A549 (cell line): Measurements from ENCODE around the gene TFCP2. TPM values are rescaled to one million over a fixed set of nuclear protein-coding genes. Genes with fewer than 3 reads are reported as not detected.

ENCODE experiments used
- ATAC-seq, 2 experiments: fragments of 200-7000 bp in 1 of 2; fragments of >200 bp in 1 of 2; cut with Nextera tagmentation in 1 of 2; cut with Tn5 transposase in 1 of 2; 3 replicates each; pipeline versions ENCODE4 v1.8.0 to v1.9.1; 2018 to 2020; ENCODE audit warnings: mild to moderate bottlenecking in 1 of 2, moderate library complexity in 1 of 2
- CTCF ChIA-PET: fragments of 300-600 bp; sonication (Branson Sonifier 250); formaldehyde crosslinking; extraction: SDS; loops from one replicate; lab custom pipeline; 2021; ENCODE audit warnings: antibody characterized with exemption, inconsistent platforms; lab: Yijun Ruan, JAX
- POLR2A ChIA-PET: fragments of 350-600 bp; formaldehyde crosslinking; extraction: SDS; loops from one replicate; lab custom pipeline; 2021; ENCODE audit warnings: antibody characterized with exemption, inconsistent platforms; lab: Yijun Ruan, JAX
- DNase-seq, 2 experiments: peaks; one replicate each; pipeline versions ENCODE4 v3.0.0 to v3.0.0-alpha.2; 2011 to 2016; ENCODE audit warnings: low read depth in 1 of 2, low spot score in 1 of 2
- FAIRE-seq: peaks from 2 replicates; lab custom pipeline; 2011; peaks lifted over from hg19 to GRCh38; lab: Jason Lieb, UNC
- H3K27ac ChIP-seq, 2 experiments: fragments of >200 bp; sonication (Bioruptor Twin); formaldehyde crosslinking; 3 replicates each; pipeline ENCODE4 v1.5.1; 2016 to 2017
- H3K4me1 ChIP-seq: fragments of >200 bp; sonication (Bioruptor Twin); formaldehyde crosslinking; 3 replicates; pipeline ENCODE4 v1.6.1; 2016
- H3K4me2 ChIP-seq: fragments of >200 bp; sonication (Bioruptor Twin); formaldehyde crosslinking; 3 replicates; pipeline ENCODE4 v1.6.1; 2016
- H3K4me3 ChIP-seq: fragments of >200 bp; sonication (Bioruptor Twin); formaldehyde crosslinking; 3 replicates; pipeline ENCODE4 v1.5.1; 2016
- H3K9me3 ChIP-seq: fragments of >200 bp; sonication (Bioruptor Twin); formaldehyde crosslinking; 3 replicates; pipeline ENCODE4 v1.6.1; 2016
- BHLHE40 ChIP-seq: IDR thresholded peaks from 2 replicates; pipeline ENCODE4 v1.6.1; 2012; ENCODE audit warnings: low read depth, low read length, inconsistent platforms
- CHD4 ChIP-seq: fragments of 200-600 bp; sonication (generic); IDR thresholded peaks from 2 replicates; pipeline ENCODE4 v1.6.1; 2016; ENCODE audit warnings: antibody characterized with exemption, mild to moderate bottlenecking, borderline replicate concordance
- E2F6 ChIP-seq: IDR thresholded peaks from 2 replicates; pipeline ENCODE4 v1.6.1; 2012; ENCODE audit warnings: low read depth, borderline replicate concordance
- ELK1 ChIP-seq: fragments of 150-350 bp; IDR thresholded peaks from 2 replicates; pipeline ENCODE4 v1.6.1; 2014; ENCODE audit warnings: low read depth, mild to moderate bottlenecking, low read length
- EP300 ChIP-seq, 2 experiments: fragments of >200 bp; sonication (Bioruptor Twin); formaldehyde crosslinking; IDR thresholded peaks; 2 replicates in 1 of 2; 3 replicates in 1 of 2; pipeline ENCODE4 v1.6.1; 2016 to 2017
- FOSB ChIP-seq: fragments of 250-450 bp; sonication (Bioruptor Pico); IDR thresholded peaks from 2 replicates; pipeline ENCODE4 v1.5.0; 2020; ENCODE audit warnings: mild to moderate bottlenecking, moderate library complexity
- HDAC2 ChIP-seq: fragments of 200-600 bp; sonication (generic); IDR thresholded peaks from 2 replicates; pipeline ENCODE4 v1.6.1; 2016
- HMGXB4 ChIP-seq: fragments of 250-450 bp; sonication (Bioruptor Pico); IDR thresholded peaks from 2 replicates; pipeline ENCODE4 v1.5.0; 2021; ENCODE audit warnings: mild to moderate bottlenecking, moderate library complexity, borderline replicate concordance
- JUN ChIP-seq, 2 experiments: fragments of >200 bp; sonication (Bioruptor Twin); formaldehyde crosslinking; IDR thresholded peaks; 2 replicates in 1 of 2; 3 replicates in 1 of 2; pipeline ENCODE4 v1.6.1; 2016 to 2017
- MAFK ChIP-seq: fragments of 450-650 bp; IDR thresholded peaks from 2 replicates; pipeline ENCODE4 v1.6.1; 2014; ENCODE audit not compliant: partially characterized antibody
- NPAS2 ChIP-seq: fragments of 250-450 bp; sonication (Bioruptor Pico); IDR thresholded peaks from 2 replicates; pipeline ENCODE4 v1.8.0; 2022; ENCODE audit warnings: mild to moderate bottlenecking, moderate library complexity, borderline replicate concordance
- NR3C1 ChIP-seq: fragments of >200 bp; sonication (Bioruptor Twin); formaldehyde crosslinking; IDR thresholded peaks from 3 replicates; pipeline ENCODE4 v1.6.1; 2017
- POLR2A ChIP-seq: IDR thresholded peaks from 2 replicates; pipeline ENCODE4 v1.6.1; 2012; ENCODE audit warnings: mild to moderate bottlenecking, low read length
- POLR2AphosphoS2 ChIP-seq: conservative IDR thresholded peaks from 2 replicates; pipeline ENCODE4 v1.6.1; 2012; ENCODE audit warnings: low read length, improper control_type of control experiment, inconsistent platforms
- RAD21 ChIP-seq, 2 experiments: fragments of >200 bp in 1 of 2; sonication (Bioruptor Twin) in 1 of 2; formaldehyde crosslinking in 1 of 2; IDR thresholded peaks in 1 of 2; conservative IDR thresholded peaks in 1 of 2; 2 replicates in 1 of 2; 3 replicates in 1 of 2; pipeline ENCODE4 v1.6.1; 2012 to 2018; ENCODE audit warnings: inconsistent platforms in 1 of 2
- RARB ChIP-seq: fragments of 250-450 bp; sonication (Bioruptor Pico); IDR thresholded peaks from 2 replicates; pipeline ENCODE4 v1.8.0; 2021; ENCODE audit warnings: mild to moderate bottlenecking, moderate library complexity
- RFX5 ChIP-seq: fragments of 450-650 bp; IDR thresholded peaks from 2 replicates; pipeline ENCODE4 v1.7.1; 2014; ENCODE audit warnings: antibody characterized with exemption, mild to moderate bottlenecking, moderate library complexity
- RNF2 ChIP-seq: fragments of 200-600 bp; sonication (generic); IDR thresholded peaks from 2 replicates; pipeline ENCODE4 v1.6.1; 2016; ENCODE audit warnings: low read depth, mild to moderate bottlenecking, antibody characterized with exemption, moderate library complexity, borderline replicate concordance
- SREBF2 ChIP-seq: fragments of 450-650 bp; IDR thresholded peaks from 2 replicates; pipeline ENCODE4 v1.6.1; 2014; ENCODE audit warnings: mild to moderate bottlenecking, moderate library complexity
- USF2 ChIP-seq: fragments of 450-650 bp; IDR thresholded peaks from 2 replicates; pipeline ENCODE4 v1.6.1; 2014; ENCODE audit warnings: antibody characterized with exemption
- ZNF302 ChIP-seq: fragments of 250-450 bp; sonication (Bioruptor Pico); IDR thresholded peaks from 2 replicates; pipeline ENCODE4 v1.9.0; 2021; ENCODE audit warnings: inconsistent platforms, mild to moderate bottlenecking, moderate library complexity
- WGBS: methylation state at CpG from one replicate; pipeline ENCODE4 v1.1.6; 2017; ENCODE audit errors: missing lambda C conversion rate; 5-methylcytosine and 5-hydroxymethylcytosine counted together
- polyA plus RNA-seq, 4 experiments: library from polyadenylated mRNA; depleted of rRNA in 3 of 4; stranded (reverse); fragments of >200 nt; fragmentation: RNase III in 1 of 4; extraction: RNeasy Plus Mini Kit Qiagen cat#74134 plus additional on column Dnase treatment in 1 of 4; gene quantifications; 2 replicates in 3 of 4; 3 replicates in 1 of 4; pipeline ENCODE4 v1.2.3, GENCODE V29; 2011 to 2017
- TF ChIP-seq, protein P1 (sequence below): fragments of >200 bp; sonication (Bioruptor Twin); formaldehyde crosslinking; IDR thresholded peaks from 2 replicates; pipeline ENCODE4 v1.6.1; 2016
- TF ChIP-seq, protein P2 (sequence below): fragments of >200 bp; sonication (Bioruptor Twin); formaldehyde crosslinking; IDR thresholded peaks from 3 replicates; pipeline ENCODE4 v1.6.1; 2016

TFCP2 gene
- polyA plus RNA-seq, 2 of the 4 experiments (the other 2 are of a cell fraction): 18.7 to 39.8 TPM

GRCh38 chr12:51162217-51162616 is 10.7 kb downstream of the TFCP2 start:
- WGBS: 91% methylated on average over 6 of the region's 6 CpGs
- no peak overlapping the region for H3K27ac ChIP-seq
- DNase-seq (no peak), FAIRE-seq (no peak), ATAC-seq (no peak)
- TF ChIP-seq RFX5 (no peak), POLR2A (no peak), RAD21 (conservative IDR thresholded peaks at IDR 0.05 in 1 of 2, IDR thresholded peaks at IDR 0.05 in 1 of 2) (no peak), RNF2 (no peak), CHD4 (no peak), POLR2AphosphoS2 (no peak), EP300 (IDR thresholded peaks at IDR 0.05) (no peak)
- no peak overlapping the region for H3K4me3 ChIP-seq
- H3K4me2 ChIP-seq: no peak overlapping the region
- H3K4me1 ChIP-seq: peaks cover 12% of the 10 kb centered on the region; the same call in 2 of the 3 replicates
- POLR2A ChIA-PET: no interaction called here
- no peaks in the 10 kb centered on the region for H3K9me3 ChIP-seq
- CTCF ChIA-PET: no interaction called here

- POLR2A ChIA-PET: interaction anchor here (0.8 kb wide), 1 partner anchor 133 kb away, joined by 6 read pairs; no protein-coding TSS in a partner anchor
- FAIRE-seq (no peak), ATAC-seq (peak in 1 of 2 experiments; percentile 49; a peak in 3 of 6 replicates), DNase-seq (peak in 1 of 2 experiments; percentile 17)
- Histone ChIP-seq H3K4me1 (peaks cover 12% of the 10 kb centered on the region; the same call in 2 of the 3 replicates), H3K4me2 (0 out of 3 replicates have a peak overlapping the region, but pooled peaks have one; percentile 19), H3K27ac (no peak overlapping the region), H3K4me3 (no peak overlapping the region)
- 73% methylated on average over 8 of the region's 8 CpGs for WGBS
- CTCF ChIA-PET: interaction anchor here (0.9 kb wide), 1 partner anchor 29 kb away, joined by 6 read pairs; no protein-coding TSS in a partner anchor
- TF ChIP-seq BHLHE40 (no peak), HDAC2 (no peak)
- TF ChIP-seq, protein P1, sequence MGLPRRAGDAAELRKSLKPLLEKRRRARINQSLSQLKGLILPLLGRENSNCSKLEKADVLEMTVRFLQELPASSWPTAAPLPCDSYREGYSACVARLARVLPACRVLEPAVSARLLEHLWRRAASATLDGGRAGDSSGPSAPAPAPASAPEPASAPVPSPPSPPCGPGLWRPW: no peak
- TF ChIP-seq, all 56 proteins: peak for 0
- no peaks in the 10 kb centered on the region for H3K9me3 ChIP-seq
These were observed 12.0 kb downstream of the TFCP2 start for GRCh38 chr12:51160814-51161459.

GRCh38 chr12:51156245-51156765 is 16.6 kb downstream of the TFCP2 start:
- POLR2A ChIA-PET: no interaction called here
- Histone ChIP-seq H3K9me3 (no peaks in the 10 kb centered on the region), H3K4me2 (no peak overlapping the region), H3K4me3 (no peak overlapping the region), H3K27ac (no peak overlapping the region), H3K4me1 (peaks cover 8% of the 10 kb centered on the region; the same call in 2 of the 3 replicates)
- WGBS: 90% methylated on average over 3 of the region's 3 CpGs
- ATAC-seq: no peak
- no peak for FAIRE-seq
- no peak for DNase-seq
- CTCF ChIA-PET: no interaction called here
- peak; percentile 79 for TF ChIP-seq MAFK
- TF ChIP-seq JUN (IDR thresholded peaks at IDR 0.05): no peak
- TF ChIP-seq, all 56 proteins: peak for 1

DNA sequence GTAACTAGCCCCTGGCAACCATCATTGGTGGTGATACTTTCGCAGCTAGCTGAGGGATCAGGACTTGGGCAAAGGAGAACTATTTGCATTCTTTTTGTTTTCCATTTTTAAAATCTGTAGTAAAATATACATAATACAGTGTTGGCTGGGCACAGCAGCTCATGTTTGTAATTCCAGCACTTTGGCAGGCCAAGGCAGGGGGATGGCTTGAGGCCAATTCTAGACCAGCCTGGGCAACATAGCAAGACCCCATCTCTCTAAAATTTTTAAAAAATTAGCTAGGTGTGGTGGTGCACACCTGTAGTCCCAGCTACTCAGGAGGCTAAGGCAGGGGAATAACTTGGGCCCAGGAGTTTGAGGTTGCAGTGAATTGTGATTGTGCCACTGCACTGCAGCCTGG is 20.0 kb downstream of the TFCP2 start:
- Histone ChIP-seq H3K4me3 (no peak overlapping the region), H3K27ac (no peak overlapping the region), H3K9me3 (no peaks in the 10 kb centered on the region), H3K4me2 (no peak overlapping the region), H3K4me1 (no peaks in the 10 kb centered on the region)
- no peak for ATAC-seq
- CTCF ChIA-PET: no interaction called here
- WGBS: 94% methylated on average over 1 of the region's 1 CpG
- DNase-seq: no peak
- FAIRE-seq: no peak
- POLR2A ChIA-PET: no interaction called here
- TF ChIP-seq, protein P2, sequence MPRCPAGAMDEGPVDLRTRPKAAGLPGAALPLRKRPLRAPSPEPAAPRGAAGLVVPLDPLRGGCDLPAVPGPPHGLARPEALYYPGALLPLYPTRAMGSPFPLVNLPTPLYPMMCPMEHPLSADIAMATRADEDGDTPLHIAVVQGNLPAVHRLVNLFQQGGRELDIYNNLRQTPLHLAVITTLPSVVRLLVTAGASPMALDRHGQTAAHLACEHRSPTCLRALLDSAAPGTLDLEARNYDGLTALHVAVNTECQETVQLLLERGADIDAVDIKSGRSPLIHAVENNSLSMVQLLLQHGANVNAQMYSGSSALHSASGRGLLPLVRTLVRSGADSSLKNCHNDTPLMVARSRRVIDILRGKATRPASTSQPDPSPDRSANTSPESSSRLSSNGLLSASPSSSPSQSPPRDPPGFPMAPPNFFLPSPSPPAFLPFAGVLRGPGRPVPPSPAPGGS: no peak
- TF ChIP-seq BHLHE40: no peak
- TF ChIP-seq RARB: no peak
- no peak for TF ChIP-seq MAFK
- TF ChIP-seq SREBF2: no peak
- TF ChIP-seq RAD21 (conservative IDR thresholded peaks at IDR 0.05 in 1 of 2, IDR thresholded peaks at IDR 0.05 in 1 of 2): no peak
- no peak for TF ChIP-seq HMGXB4 (CRISPR knock-in tag)
- TF ChIP-seq NR3C1: no peak
- TF ChIP-seq POLR2A: no peak
- no peak for TF ChIP-seq ZNF302
- TF ChIP-seq USF2: no peak
- no peak for TF ChIP-seq ELK1
- TF ChIP-seq E2F6: no peak
- TF ChIP-seq FOSB (CRISPR knock-in tag): no peak
- TF ChIP-seq NPAS2: no peak
